Stimulated activated CD4-positive, alpha-beta T cell treated with anti-CD3 and anti-CD28 coated beads, TNF-alpha, amount 100 ng/mL, for 4 hours (primary cell): Measurements from ENCODE around the gene SLC13A5.
"Not testable (repeated sequence)": the region's sequence is repeated elsewhere in the genome, so short reads cannot be mapped to it uniquely, and the experiment has no call there.

Source experiments
- DNase-seq, 3 experiments: peaks; one replicate each; pipeline ENCODE4 v3.0.0-alpha.2; 2020; ENCODE audit warnings: low read depth in 3 of 3

The SLC13A5 gene

DNA sequence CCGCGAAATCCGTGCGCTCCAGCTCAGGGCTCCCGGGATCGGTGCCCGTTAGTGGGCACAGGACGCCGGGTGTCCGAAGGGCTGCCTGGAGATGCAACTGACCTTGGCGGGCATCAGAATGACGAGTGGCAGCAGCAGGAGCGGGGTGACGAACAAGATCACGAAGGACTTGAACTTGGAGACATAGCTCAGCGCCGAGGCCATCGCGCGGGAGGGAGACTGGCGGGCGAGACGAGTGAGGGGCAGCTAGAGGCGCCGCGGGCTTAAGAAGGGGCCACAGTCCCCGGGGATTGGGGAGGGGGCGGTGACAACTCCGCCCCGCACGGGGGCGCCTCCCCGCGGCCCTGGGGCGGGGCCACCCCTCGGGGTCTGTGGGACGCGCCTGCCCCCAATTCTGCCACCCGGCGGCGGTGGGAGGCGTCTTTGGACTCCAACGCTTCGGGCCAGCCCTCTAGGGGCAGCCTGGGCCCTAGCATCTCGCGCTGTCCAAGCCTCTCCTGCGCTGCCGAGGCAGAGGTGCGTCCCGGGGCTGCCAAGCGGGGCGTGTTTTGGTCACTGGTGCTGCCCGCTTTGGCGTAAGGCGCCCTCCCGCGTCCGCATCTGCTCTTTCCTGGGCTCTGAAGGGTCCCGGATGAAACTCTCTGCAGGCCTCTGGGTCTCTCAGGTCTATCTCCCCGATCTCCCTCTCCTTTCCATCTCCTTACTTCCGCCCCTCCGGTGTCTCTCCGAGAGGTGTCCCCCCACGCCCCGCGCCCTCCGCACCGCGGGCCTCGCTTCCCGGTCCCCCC is at the start of gene SLC13A5:
SLC13A5 (minus strand) TSS at position 240 of the 788 bp plus-strand sequence; CDS start at position 204, 36 bp downstream.
- DNase-seq = no peak

DNA sequence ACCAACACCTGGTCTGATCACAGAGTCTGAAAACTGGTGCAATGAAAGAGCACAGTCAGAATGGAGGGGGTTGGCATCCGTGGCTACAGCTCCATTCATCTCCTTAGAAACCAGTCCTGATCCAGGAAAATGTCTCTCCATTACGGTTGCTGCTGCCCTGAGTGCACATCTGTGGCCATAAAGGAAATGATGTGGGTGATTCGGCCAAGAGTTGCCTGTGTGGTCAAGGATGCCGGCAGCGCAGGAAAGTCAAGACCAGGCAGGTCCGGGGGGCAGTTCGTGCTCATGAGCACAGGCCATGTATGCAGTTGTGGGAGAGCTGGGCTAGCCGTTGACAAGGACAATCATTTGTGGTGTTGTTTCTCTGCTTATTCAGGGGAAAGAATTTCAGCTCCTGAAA is 48.6 kb upstream of the SLC13A5 start:
- no peak for DNase-seq

DNA sequence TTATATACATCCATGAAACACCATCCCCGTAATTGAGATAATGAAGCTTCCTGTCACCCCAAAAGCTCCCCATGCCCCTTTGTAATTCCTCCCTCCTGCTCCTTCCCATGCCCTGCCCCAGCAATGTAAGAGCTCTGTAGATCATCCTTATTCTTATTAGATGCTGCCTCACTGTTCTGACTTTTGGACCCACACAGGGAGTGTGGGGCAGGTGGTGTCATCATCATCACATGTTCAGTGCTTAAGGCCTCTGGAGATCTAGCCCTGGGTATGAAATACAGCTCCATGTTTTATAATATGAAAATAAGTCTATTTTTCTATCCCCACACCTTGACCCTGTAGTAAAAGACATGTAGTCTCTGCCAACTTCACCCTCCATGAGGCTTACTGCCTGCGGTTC is 44.6 kb upstream of the SLC13A5 start:
- no peak for DNase-seq

DNA sequence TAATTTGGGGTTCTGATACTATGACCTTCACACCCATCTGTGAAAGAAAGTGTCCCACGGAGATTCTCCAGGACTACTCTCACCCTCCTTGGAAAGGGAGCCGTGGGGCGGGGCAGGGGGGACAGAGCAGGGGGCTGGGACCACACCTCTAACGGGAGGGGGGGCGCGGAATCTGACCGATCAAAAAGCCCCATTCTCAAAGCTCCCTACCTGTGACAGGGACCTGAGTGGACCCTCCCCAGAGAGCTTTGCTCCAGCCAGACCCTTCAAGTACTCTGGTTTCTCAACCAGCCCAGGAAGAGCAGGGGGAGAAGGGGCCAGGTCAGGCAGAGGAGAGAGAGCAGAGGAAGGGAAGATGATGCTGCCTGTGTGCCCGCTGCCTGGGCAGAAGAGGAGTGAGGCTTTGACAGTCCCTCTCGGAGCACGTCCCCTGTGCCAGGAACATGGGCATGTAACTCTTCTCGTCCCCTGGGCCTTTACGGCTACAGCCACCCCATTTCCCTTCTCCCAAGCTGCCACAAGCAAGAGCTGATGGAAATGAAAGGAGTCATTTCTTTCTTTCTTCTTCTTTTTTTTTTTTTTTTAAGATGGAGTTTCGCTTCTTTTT is 43.4 kb upstream of the SLC13A5 start:
- DNase-seq = no peak

DNA sequence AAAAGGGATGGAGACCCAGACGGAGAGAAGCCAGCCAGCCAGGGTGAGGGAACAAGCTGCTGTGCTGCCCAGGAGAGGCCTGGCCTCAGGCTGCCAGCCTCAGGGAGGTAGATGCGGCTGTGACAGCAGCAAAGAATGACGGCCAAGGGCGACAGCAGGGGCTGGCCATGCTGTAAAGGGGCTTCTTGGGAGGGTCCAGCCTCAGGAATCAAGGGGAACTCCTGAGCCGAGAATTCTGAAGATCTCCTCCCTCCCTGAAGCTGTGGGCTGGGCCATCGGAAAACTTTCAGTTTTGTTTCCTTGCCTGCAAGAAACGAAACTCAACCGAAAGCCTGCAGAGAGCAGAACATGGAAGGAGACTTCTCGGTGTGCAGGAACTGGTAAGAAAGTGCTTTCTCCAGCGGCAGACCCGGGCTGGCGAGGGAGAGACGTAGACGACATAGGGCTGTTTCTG is 42.6 kb upstream of the SLC13A5 start, which contains the start of gene XAF1:
XAF1 (plus strand) TSS at position 316 of the 454 bp plus-strand sequence; CDS start at position 349, 33 bp downstream.
- DNase-seq = peak in 2 of 3 experiments; percentile 41 to 56

DNA sequence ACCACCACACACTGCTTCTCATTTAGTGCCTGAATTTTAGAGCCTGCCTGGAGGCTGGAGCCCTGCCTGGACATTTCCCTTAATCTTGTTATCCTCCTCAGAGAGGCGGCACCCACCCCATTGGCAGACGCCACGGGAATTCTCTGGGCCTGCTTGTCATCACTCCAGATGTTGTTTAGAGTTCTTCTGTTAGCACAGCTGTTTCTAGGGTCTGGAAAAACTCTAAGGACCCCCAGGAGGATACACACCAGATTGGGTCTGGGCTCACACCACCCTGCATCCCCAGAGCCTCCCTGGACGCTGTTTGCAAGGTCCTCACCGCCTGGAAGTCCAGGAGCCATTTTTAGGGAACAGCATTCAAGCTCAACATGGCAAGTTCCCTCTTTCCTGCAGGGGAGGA is 42.1 kb upstream of the SLC13A5 start:
- no peak for DNase-seq

DNA sequence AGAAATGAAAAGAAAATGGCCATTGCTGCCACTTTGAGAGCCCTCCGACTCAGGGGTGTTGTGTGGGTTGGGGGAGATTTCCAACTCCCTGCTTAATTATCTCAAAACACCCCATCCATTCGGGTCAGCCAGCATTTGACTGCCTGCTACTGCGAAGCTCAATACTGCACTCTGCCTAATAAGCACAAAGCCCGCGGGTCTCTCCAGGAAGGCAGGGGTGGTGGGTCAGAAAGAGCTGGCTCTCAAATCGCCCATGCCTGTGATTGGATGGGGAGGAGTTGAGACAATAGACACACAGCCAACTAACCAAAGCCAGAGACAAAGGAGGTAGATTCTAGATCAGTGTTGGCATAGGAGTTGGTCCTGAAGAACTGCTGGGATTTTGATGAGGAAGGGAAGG is 40.4 kb upstream of the SLC13A5 start:
- DNase-seq = no peak

DNA sequence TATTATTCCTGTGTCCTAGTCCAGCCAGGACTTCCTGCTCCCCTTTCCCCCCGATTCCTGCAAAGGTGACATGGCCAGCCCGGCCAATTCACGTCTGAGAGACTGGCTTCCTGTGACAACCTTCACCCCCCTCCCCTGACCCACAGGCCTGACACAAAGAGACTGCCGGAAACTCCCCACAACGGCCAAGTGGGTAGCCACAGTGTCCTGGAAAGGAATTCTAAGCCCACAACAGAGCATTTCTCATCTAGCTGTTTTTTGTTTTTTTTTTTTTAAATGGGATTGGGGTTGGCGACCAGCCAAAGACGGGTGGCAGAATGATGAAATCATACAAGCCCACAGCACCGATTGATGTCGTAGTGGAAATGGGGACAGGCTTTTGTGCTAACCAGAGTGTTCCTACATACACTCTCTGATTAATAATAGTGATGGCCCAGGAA is 39.9 kb upstream of the SLC13A5 start:
- peak in 1 of 3 experiments; percentile 45 for DNase-seq

DNA sequence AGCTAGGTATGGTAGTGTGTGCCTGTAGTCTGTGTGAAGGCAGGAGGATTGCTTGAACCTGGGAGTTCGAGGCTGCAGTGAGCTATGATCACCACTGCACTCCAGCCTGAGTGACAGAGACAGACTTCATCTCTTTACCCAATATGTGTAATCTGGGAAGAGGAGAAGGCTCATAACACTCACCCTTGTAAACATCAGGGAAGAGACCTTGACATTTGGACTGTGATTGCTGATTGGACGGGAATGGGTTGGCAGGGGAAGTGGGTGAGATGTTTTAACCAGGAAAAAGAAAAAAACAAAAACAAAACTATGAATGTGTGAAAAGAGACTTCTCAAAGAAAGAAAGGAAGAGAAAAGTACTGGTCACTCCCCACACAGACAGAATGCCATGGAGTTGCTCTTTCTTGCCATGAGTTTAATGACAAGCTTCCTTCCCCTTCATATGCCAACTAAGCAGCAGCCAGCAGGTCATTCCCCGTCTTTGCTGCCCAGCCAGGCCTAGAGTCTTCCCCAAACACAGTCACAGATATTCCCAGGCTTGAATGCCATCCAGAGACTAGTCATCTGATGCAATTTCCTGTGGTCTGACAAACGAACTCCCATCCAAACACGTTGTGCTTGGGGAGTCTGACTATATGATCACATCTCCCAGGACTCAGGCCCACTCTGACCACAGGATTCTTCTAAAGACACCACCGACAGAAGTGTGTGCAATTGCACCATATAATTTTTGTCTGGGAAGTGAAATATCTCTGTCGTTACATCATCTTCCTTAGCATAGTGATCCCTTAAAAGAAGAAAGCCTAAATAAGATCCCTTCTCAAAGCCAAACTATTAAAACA is 39.1 kb upstream of the SLC13A5 start:
- no peak for DNase-seq

DNA sequence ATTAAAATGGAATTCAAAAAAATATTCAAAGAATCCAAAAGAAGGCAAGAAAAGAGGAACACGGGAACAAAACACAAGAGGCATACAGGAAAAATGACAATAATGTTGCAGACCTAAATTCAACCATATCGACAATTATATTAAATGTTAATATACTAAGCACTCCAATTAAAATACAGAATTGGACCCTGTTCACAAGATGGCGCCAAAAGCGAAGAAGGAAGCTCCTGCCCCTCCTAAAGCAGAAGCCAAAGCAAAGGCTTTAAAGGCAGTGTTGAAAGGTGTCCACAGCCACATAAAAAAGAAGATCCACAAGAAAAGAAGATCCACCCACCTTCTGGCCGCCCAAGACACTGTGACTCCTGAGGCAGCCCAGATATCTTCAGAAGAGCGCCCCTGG is 36.4 kb upstream of the SLC13A5 start:
- DNase-seq = no peak

DNA sequence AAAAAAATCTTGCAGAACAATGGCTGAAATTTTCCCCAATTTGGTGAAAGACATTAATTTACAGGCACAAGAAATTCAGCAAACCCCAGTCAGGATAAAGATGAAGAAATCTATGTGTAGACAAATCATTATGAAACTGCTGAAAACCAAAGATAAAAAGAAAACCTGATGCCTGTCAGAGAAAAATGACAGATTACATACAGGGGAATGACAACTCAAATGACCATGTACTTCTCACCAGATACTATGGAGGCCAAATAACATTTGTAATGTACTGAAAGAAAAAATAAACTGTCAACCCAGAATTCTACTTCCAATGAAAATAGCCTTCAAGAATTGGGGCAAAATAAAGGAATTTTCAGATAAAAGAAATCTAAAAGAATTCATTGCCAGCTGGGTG is 35.4 kb upstream of the SLC13A5 start:
- DNase-seq = no peak

DNA sequence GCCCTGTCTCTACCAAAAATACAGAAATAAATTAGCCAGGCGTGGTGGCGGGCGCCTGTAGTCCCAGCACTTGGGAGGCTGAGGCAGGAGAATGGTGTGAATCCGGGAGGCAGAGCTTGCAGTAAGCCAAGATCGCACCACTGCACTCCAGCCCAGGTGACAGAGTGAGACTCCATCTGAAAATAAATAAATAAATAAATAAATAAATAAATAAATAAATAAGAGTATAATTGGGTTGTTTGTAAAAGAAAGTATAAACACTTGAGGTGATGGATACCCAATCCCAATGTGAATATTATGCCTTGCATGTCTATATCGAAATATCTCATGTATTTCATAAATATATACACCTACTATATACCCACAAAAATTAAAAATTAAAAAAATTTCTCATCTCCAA is 33.5 kb upstream of the SLC13A5 start:
- DNase-seq = not testable (repeated sequence)

DNA sequence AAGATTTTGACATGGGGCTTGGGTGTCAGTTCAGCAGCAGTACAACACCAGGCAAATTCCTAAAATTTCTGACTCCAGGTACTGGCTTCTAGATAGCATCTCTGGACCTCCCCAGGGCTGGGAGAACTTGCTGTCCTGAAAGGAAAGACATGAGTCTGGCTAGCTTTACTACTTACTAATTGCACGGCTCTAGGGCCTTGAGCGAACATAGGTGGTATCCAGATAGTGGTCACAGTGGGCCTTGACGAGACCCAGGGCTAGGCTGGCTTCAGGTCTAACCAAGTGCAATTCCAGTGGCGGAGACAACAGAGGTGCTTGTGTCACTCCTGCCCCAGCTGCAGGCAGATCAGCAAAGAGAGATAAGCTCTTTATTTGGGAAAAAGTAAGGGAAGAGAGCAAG is 16.4 kb upstream of the SLC13A5 start:
- no peak for DNase-seq

DNA sequence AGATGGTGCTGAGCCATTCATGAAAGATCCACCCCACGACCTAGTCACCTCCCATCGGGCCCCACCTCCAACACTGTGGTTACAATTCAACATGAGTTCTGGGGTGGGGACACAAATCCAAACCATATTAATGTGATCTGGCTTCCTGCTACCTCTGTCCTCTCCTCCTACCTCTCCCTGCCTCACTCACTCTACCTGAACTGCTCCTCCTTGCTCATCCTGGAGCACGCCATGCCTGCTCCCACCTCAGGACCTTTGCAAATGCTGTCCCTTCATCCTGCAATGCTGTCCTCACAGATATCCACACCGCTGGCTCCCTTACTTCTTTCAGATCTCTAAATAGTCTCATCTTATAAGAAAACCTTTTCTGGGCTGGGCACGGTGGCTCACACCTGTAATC is 10.8 kb upstream of the SLC13A5 start:
- no peak for DNase-seq

DNA sequence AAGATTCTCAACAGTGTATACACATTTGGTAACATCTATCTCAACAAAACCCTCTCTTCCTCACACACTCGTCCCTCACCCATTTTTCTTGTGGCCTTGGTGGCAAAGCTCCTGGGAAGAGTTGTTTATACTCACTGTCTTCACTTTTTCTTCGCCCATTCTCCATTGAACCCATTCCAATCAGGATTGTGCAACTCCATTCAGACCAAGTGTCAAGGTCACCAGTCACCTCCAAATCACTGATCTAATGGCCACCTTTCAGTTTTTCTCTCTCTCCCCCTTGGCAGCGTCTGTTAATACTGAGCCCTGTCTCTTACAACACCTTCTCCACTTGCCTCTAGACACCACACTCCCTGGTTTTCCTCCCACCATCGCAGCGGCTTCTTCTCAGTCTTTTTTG is 8.6 kb upstream of the SLC13A5 start:
- DNase-seq = no peak

DNA sequence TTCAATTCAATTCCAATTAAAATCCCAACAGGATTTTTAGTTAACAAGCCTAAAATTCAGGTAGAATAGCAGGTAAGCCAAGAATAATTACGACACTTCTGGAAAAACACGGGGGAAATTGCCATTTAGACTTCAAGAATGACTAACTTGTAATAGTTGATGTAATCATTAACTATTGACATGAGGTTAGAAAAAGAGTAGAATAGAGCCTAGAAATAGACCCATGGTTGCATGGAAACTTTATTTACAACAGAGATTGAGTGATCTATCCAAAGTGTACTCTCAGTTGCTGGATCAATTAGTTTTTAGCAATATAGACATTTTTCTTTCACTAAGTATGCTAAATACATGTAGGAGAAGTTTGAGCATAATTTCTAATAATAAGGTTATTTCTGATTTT is 3.6 kb upstream of the SLC13A5 start:
- no peak for DNase-seq

DNA sequence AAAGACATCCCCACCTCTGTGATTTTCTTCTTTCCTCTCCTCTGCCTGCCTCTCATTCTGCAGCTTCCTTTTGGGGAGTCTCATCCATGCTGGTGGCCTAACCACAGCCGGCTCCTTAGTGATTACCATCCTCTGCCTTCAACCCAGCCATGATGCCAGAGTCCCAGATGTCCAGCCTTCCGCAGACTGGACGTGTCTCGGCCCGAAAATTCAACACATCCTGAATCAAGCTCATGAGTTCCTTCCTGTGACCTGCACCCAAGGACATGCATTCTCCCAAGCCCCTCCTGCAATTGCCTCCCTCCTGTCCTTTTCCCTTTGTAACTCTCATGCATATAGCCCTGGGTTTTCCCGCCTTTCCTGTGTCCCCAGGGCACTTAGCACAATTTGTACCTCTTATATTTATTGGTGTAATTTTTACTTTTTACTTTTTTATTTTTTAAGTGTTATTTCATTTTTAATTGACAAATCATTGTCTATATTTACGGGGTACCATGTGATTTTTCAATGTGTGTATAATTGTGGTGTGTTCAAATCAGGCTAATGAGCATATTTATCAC is 1.2 kb upstream of the SLC13A5 start:
- DNase-seq = no peak

DNA sequence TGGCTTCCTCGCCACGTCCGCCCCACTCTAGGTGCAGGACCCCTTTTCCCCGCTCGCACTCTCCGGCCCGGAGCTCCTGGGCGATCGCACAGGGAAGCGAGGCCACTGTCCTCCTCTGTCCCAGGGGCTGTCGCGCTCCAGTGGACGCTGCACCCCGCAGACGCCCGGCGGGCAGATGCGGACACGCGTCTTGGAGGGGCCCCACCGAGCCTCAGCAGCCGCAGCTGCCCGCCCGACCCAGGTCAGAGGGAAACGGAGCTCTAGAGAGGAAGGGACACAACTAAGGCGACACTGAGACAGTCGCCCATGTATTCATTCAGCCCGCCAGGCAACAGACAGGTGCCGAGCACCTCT is 726 bp upstream of the SLC13A5 start:
- no peak for DNase-seq

DNA sequence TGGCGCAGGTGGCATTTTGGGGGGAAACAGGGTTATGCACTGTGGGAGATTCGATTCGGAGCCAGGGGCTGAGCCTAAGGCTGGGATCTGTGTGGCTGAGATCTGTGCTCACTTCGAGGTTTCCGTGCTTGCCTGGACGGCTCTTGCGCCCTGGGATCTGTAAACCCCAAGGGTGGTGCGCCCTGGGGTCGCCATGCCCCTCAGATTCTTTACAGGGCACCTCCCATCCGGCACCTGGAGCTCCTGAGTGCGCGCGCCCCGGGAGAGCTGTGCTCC is 377 bp downstream of the SLC13A5 start:
- DNase-seq = no peak

DNA sequence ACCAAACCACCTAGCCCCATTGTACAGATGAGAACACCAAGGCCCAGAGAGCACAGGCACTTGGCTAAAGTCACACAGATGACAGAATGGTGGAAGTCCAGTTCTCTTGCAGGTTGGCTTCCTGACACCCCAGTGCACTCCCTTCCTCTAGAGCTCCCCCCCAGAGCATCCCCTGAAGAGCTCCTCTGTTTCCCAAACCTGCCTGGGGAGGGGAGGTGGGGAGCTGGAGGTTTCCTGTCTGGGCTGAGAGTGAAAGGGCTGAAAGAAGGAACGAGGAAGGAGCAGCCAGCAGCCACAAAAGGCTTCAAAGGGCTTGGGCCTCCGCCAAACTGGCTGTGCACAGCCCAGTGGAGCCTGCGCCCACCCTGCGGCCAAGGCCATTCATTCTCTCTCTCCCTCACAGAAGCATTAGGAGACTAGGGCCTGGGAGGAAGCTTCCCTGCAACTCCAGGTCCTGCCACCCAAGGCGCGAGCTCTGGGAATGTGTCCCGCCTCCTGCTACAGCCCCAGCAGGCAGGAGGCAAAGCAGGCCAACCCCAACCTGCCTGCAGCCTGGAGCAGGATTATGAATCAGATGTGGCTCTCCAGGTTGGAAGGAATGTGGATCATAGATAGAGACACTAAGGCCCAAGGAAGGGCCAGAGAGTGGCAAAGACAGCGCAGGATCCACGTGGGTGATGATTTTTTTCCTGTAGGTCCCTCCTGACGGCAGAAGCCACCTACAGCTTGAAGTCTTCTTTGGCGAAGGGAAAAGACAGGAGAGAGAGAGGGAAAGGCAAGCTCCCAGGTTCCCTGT is 913 bp downstream of the SLC13A5 start:
- DNase-seq = no peak

DNA sequence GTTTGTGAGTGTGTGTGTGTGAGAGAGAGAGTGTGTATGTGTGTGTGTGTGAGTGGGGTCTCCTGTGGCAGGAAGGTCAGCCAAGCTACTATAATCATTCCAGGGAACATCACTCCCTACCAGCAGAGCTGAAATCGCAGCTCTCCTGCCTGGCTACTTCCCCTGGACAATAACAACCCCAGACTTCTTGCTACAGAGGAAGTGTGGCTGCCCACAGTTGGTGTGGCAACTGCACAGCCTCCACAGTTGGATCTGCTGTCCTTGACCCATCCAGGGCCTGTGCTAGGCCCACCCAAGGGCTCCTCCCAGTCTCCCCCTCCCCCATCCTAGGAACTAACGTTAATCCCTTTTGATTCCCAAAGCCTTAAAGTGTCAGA is 1.5 kb downstream of the SLC13A5 start:
- DNase-seq = no peak
